H1 (cell line): ENCODE measurements around the gene TNS4. TPM values are rescaled to one million over a fixed set of nuclear protein-coding genes. Genes with fewer than 3 reads are reported as not detected.

Experiments
- CTCF ChIA-PET: fragments of 300-600 bp; sonication (Branson Sonifier 250); formaldehyde crosslinking; loops from one replicate; lab custom pipeline; 2021; ENCODE audit not compliant: partially characterized antibody; lab: Charles Lee
- POLR2A ChIA-PET: fragments of 300-600 bp; sonication (Branson Sonifier 250); formaldehyde crosslinking; loops from one replicate; lab custom pipeline; 2021; ENCODE audit warnings: inconsistent platforms; ENCODE audit not compliant: partially characterized antibody; lab: Charles Lee
- DNase-seq, 2 experiments: peaks; one replicate each; pipeline versions ENCODE4 v3.0.0 to v3.0.0-alpha.2; 2010 to 2022; ENCODE audit warnings: low spot score in 2 of 2, low read depth in 1 of 2, mixed read lengths in 1 of 2
- FAIRE-seq: peaks from 2 replicates; lab custom pipeline; 2011; peaks lifted over from hg19 to GRCh38; lab: Jason Lieb, UNC
- H2AFZ ChIP-seq: 2 replicates; pipeline ENCODE4 v1.8.1; 2012; ENCODE audit warnings: low read length, inconsistent platforms
- H2AK5ac ChIP-seq: 2 replicates; pipeline ENCODE4 v1.6.1; 2013; ENCODE audit warnings: low read depth, low read length
- H2BK120ac ChIP-seq: replicated peaks from 2 replicates; pipeline ENCODE3; 2013; ENCODE audit warnings: low read depth, low read length, inconsistent platforms
- H2BK12ac ChIP-seq: 2 replicates; pipeline ENCODE4 v1.6.1; 2013; ENCODE audit warnings: low read depth, low read length
- H2BK15ac ChIP-seq: 2 replicates; pipeline ENCODE4 v1.6.1; 2013; ENCODE audit warnings: low read length
- H2BK20ac ChIP-seq: 2 replicates; pipeline ENCODE4 v1.6.1; 2013; ENCODE audit warnings: low read length
- H2BK5ac ChIP-seq: 2 replicates; pipeline ENCODE4 v1.6.1; 2013; ENCODE audit warnings: low read depth, low read length
- H3K14ac ChIP-seq: 2 replicates; pipeline ENCODE4 v1.6.1; 2013; ENCODE audit warnings: inconsistent platforms; ENCODE audit not compliant: insufficient read length
- H3K18ac ChIP-seq: 2 replicates; pipeline ENCODE4 v1.6.1; 2013; ENCODE audit warnings: low read length; ENCODE audit errors: extremely low read depth
- H3K23ac ChIP-seq: 2 replicates; pipeline ENCODE4 v1.6.1; 2013; ENCODE audit warnings: inconsistent platforms; ENCODE audit not compliant: insufficient read length
- H3K23me2 ChIP-seq: 2 replicates; pipeline ENCODE4 v1.6.1; 2013; ENCODE audit warnings: low read depth, low read length
- H3K27ac ChIP-seq: 2 replicates; pipeline ENCODE4 v1.6.1; 2011; ENCODE audit warnings: low read depth, low read length, inconsistent platforms
- H3K27me3 ChIP-seq, 4 experiments: replicated peaks in 1 of 4; 1 replicate in 1 of 4; 2 replicates in 3 of 4; pipeline versions ENCODE4 v1.6.1 to v1.8.1; 2011 to 2013; ENCODE audit warnings: low read length in 3 of 4, mild to moderate bottlenecking in 3 of 4, inconsistent platforms in 2 of 4, mixed read lengths in 2 of 4, moderate library complexity in 1 of 4; ENCODE audit not compliant: control insufficient read depth in 3 of 4, insufficient read depth in 3 of 4; ENCODE audit errors: extremely low read depth in 1 of 4
- H3K36me3 ChIP-seq, 4 experiments: 2 replicates each; pipeline versions ENCODE4 v1.6.1 to v1.8.1; 2011 to 2013; ENCODE audit warnings: mild to moderate bottlenecking in 4 of 4, low read length in 3 of 4, moderate library complexity in 2 of 4, control low read depth in 1 of 4, inconsistent platforms in 1 of 4; ENCODE audit not compliant: insufficient read depth in 4 of 4, control insufficient read depth in 2 of 4
- H3K4ac ChIP-seq: replicated peaks from 2 replicates; pipeline ENCODE3; 2013; ENCODE audit warnings: low read length, low read depth, mixed read lengths, inconsistent platforms; ENCODE audit not compliant: insufficient read length
- H3K4me1 ChIP-seq, 4 experiments: replicated peaks in 1 of 4; 1 replicate in 1 of 4; 2 replicates in 3 of 4; pipeline versions ENCODE4 v1.6.1 to v1.8.1; 2011 to 2013; ENCODE audit warnings: low read length in 3 of 4, inconsistent platforms in 2 of 4, mixed read lengths in 1 of 4; ENCODE audit not compliant: insufficient read depth in 4 of 4, control insufficient read depth in 3 of 4
- H3K4me2 ChIP-seq, 2 experiments: 2 replicates each; pipeline versions ENCODE4 v1.6.1 to v1.8.1; 2011 to 2013; ENCODE audit warnings: low read depth in 2 of 2, low read length in 2 of 2, control low read depth in 1 of 2, inconsistent platforms in 1 of 2, mild to moderate bottlenecking in 1 of 2; ENCODE audit not compliant: insufficient read depth in 1 of 2
- H3K4me3 ChIP-seq, 4 experiments: fragments of 200-600, 300-600 bp in 1 of 4; sonication (generic), shearing (Covaris generic), sonication (Bioruptor Twin) in 1 of 4; 2 replicates each; pipeline versions ENCODE4 v1.5.1 to v1.8.1; 2011 to 2016; ENCODE audit warnings: low read length in 4 of 4, low read depth in 3 of 4, control low read depth in 2 of 4, inconsistent platforms in 2 of 4, mild to moderate bottlenecking in 2 of 4, mixed read lengths in 1 of 4, moderate library complexity in 1 of 4; ENCODE audit not compliant: insufficient read depth in 2 of 4; ENCODE audit errors: extremely low read depth in 1 of 4
- H3K56ac ChIP-seq: replicated peaks from 2 replicates; pipeline ENCODE3; 2013; ENCODE audit warnings: low read depth, mild to moderate bottlenecking, mixed read lengths, low read length, inconsistent platforms; ENCODE audit not compliant: insufficient read length
- H3K79me1 ChIP-seq: 2 replicates; pipeline ENCODE4 v1.6.1; 2013; ENCODE audit warnings: low read depth, low read length, control low read depth
- H3K79me2 ChIP-seq, 2 experiments: 2 replicates each; pipeline versions ENCODE4 v1.6.1 to v1.8.1; 2012 to 2013; ENCODE audit warnings: low read length in 2 of 2, mild to moderate bottlenecking in 2 of 2, inconsistent platforms in 1 of 2; ENCODE audit not compliant: insufficient read depth in 2 of 2, control insufficient read depth in 1 of 2
- H3K9ac ChIP-seq, 4 experiments: replicated peaks in 1 of 4; 1 replicate in 1 of 4; 2 replicates in 3 of 4; pipeline versions ENCODE4 v1.6.1 to v1.8.1; 2011 to 2013; ENCODE audit warnings: low read depth in 3 of 4, low read length in 3 of 4, control low read depth in 2 of 4, mild to moderate bottlenecking in 2 of 4, moderate library complexity in 2 of 4, inconsistent platforms in 1 of 4; ENCODE audit errors: extremely low read depth in 1 of 4
- H3K9me3 ChIP-seq, 2 experiments: 2 replicates each; pipeline versions ENCODE4 v1.6.1 to v1.8.1; 2012 to 2013; ENCODE audit warnings: mild to moderate bottlenecking in 2 of 2, moderate library complexity in 2 of 2, control low read depth in 1 of 2, inconsistent platforms in 1 of 2, low read depth in 1 of 2, low read length in 1 of 2, mixed read lengths in 1 of 2; ENCODE audit not compliant: insufficient read depth in 2 of 2
- H4K20me1 ChIP-seq, 2 experiments: replicated peaks in 1 of 2; 2 replicates each; pipeline versions ENCODE3 to v1.8.1; 2011 to 2013; ENCODE audit warnings: inconsistent platforms in 2 of 2, low read length in 2 of 2, mild to moderate bottlenecking in 1 of 2; ENCODE audit not compliant: insufficient read depth in 2 of 2, control insufficient read depth in 1 of 2
- H4K5ac ChIP-seq: 2 replicates; pipeline ENCODE4 v1.6.1; 2013; ENCODE audit warnings: low read length, low read depth, mixed read lengths, inconsistent platforms; ENCODE audit not compliant: insufficient read length
- H4K8ac ChIP-seq: 2 replicates; pipeline ENCODE4 v1.8.0; 2013; ENCODE audit warnings: mild to moderate bottlenecking, moderate library complexity, low read length, inconsistent platforms; ENCODE audit not compliant: insufficient read depth; ENCODE audit errors: extremely low read depth
- H4K91ac ChIP-seq: replicated peaks from 2 replicates; pipeline ENCODE3; 2013; ENCODE audit warnings: low read length, mixed read lengths, inconsistent platforms; ENCODE audit not compliant: insufficient read length
- GABPA ChIP-seq: IDR thresholded peaks from 2 replicates; pipeline ENCODE4 v1.6.1; 2011; ENCODE audit warnings: mild to moderate bottlenecking, low read length, moderate library complexity, borderline replicate concordance; ENCODE audit not compliant: insufficient read depth
- HDAC2 ChIP-seq, 2 experiments: fragments of 300-600 bp in 1 of 2; sonication (generic) in 1 of 2; IDR thresholded peaks; 2 replicates each; pipeline ENCODE4 v1.6.1; 2011 to 2012; ENCODE audit warnings: low read depth in 2 of 2, low read length in 2 of 2, mild to moderate bottlenecking in 2 of 2, moderate library complexity in 2 of 2, borderline replicate concordance in 1 of 2, inconsistent platforms in 1 of 2
- KDM1A ChIP-seq: fragments of 200-600, 300-600 bp; sonication (generic); IDR thresholded peaks from 2 replicates; pipeline ENCODE4 v1.7.1; 2016; ENCODE audit warnings: mild to moderate bottlenecking, low read length, borderline replicate concordance
- MAX ChIP-seq: IDR thresholded peaks from 2 replicates; pipeline ENCODE4 v1.6.1; 2012; ENCODE audit warnings: inconsistent platforms
- TEAD4 ChIP-seq: IDR thresholded peaks from 2 replicates; pipeline ENCODE4 v1.6.1; 2012; ENCODE audit warnings: low read depth, low read length, inconsistent platforms, mixed read lengths
- WGBS, 2 experiments: shearing (Covaris generic) in 1 of 2; methylation state at CpG; one replicate each; pipeline versions ENCODE4 v1.1.6 to v1.1.7; 2013 to 2015; ENCODE audit warnings: low lambda C conversion rate in 2 of 2, mixed read lengths in 2 of 2, inconsistent platforms in 1 of 2, low coverage in 1 of 2, missing lambda C conversion rate in 1 of 2; ENCODE audit not compliant: insufficient replicate concordance in 2 of 2, insufficient coverage in 1 of 2, insufficient read length in 1 of 2; ENCODE audit errors: extremely low coverage in 1 of 2, missing lambda C conversion rate in 1 of 2; 5-methylcytosine and 5-hydroxymethylcytosine counted together
- polyA plus RNA-seq, 7 experiments: library from polyadenylated mRNA; depleted of rRNA in 3 of 7; stranded (reverse) in 5 of 7; unstranded in 2 of 7; fragments of >200 nt in 5 of 7; fragments of 200-250 nt in 2 of 7; gene quantifications; 1 replicate in 5 of 7; 2 replicates in 1 of 7; 4 replicates in 1 of 7; pipeline versions ENCODE4 v1.2.1 to v1.2.3, GENCODE V29; 2011 to 2013; ENCODE audit warnings: missing spikeins in 2 of 7, mixed read lengths in 2 of 7
- total RNA-seq: library from RNA; stranded (reverse); fragmentation: NEBNext Ultra II Directional; extraction: Animal tissue kit (Norgen Biotek cat#: 25700); gene quantifications from 2 replicates; pipeline ENCODE4 v1.2.1, GENCODE V29; 2021

TNS4 gene
- total and polyA plus RNA-seq, 2 of the 8 experiments (the other 6 are each of a cell fraction or from before 2014, with no cell fraction given): 0.20 to 0.21 TPM

GRCh38 chr17:40464392-40464855, 37.0 kb downstream of the TNS4 start:
- Histone ChIP-seq H3K14ac (no peak overlapping the region), H3K79me1 (no peaks in the 10 kb centered on the region), H4K5ac (peak overlapping the region; percentile 10), H3K18ac (0 out of 2 replicates have a peak overlapping the region, but pooled peaks have one; percentile 90), H3K4me3 (no peak overlapping the region), H3K23me2 (no peaks in the 10 kb centered on the region; the same call in 1 of the 2 replicates), H3K56ac (no peak overlapping the region), H2BK5ac (peak overlapping the region; percentile 95; the same call in 1 of the 2 replicates), H2BK20ac (peak overlapping the region; percentile 99), H3K4me1 (peaks cover 2 to 31% (median 10%) of the 10 kb centered on the region in 4 experiments), H3K4ac (peak overlapping the region; percentile 61), H2AFZ (no peak overlapping the region), H3K36me3 (no peaks in the 10 kb centered on the region), H4K8ac (no peak overlapping the region), H3K4me2 (no peak overlapping the region), H3K9me3 (no peaks in the 10 kb centered on the region), H2BK12ac (peak overlapping the region; percentile 97; the same call in 1 of the 2 replicates), H3K27ac (no peak overlapping the region; the same call in 1 of the 2 replicates), H2BK15ac (no peak overlapping the region), H3K23ac (no peak overlapping the region), H2BK120ac (peak overlapping the region; percentile 3), H4K91ac (peak overlapping the region; percentile 71), H3K27me3 (no peaks in the 10 kb centered on the region), H2AK5ac (peak overlapping the region; percentile 84; the same call in 1 of the 2 replicates), H4K20me1 (no peaks in the 10 kb centered on the region), H3K79me2 (no peaks in the 10 kb centered on the region), H3K9ac (no peak overlapping the region)
- WGBS, 2 experiments: 60% methylated on average over 5 of the region's 5 CpGs; no CpG with 5 or more reads in 1 of the 2 experiments
- no peak for FAIRE-seq
- peak in 1 of 2 experiments; percentile 98; a peak in 2 of 4 replicates for TF ChIP-seq HDAC2 (IDR thresholded peaks at IDR 0.05; ENCODE audit: borderline replicate concordance in 1 of 2, low read depth in 2 of 2, low read length in 2 of 2)
- TF ChIP-seq KDM1A: peak; percentile 99
- TF ChIP-seq GABPA: no peak
- 0 out of 2 replicates have a peak, but pooled peaks have one; percentile 21 for TF ChIP-seq MAX
- TF ChIP-seq TEAD4: no peak
- ChIA-PET POLR2A (interaction anchor here (1.1 to 2.3 kb wide), 9 partner anchors 9 to 108 kb away, joined by 3 to 11 read pairs (median 4); partner anchors contain the start of genes IGFBP4 and TOP2A), CTCF (interaction anchor here (1.1 to 34.1 kb wide), 4 partner anchors 13 to 426 kb away, joined by 3 to 739 read pairs (median 26); partner anchors contain the start of gene IGFBP4)
- DNase-seq: no peak
